GM23338 (cell line): ENCODE results near the gene KXD1. TPM values are rescaled to one million over a fixed set of nuclear protein-coding genes. Genes with fewer than 3 reads are reported as not detected.

Experiments used
- ATAC-seq: fragments of 200-7000 bp; cut with Tn5 transposase; 3 replicates; pipeline ENCODE4 v1.9.1; 2020
- DNase-seq: peaks from one replicate; pipeline ENCODE4 v3.0.0-alpha.2; 2015; ENCODE audit warnings: low spot score
- H2AFZ ChIP-seq: fragments of 200-600 bp; sonication (generic); 2 replicates; pipeline ENCODE4 v1.8.0; 2016; ENCODE audit warnings: antibody characterized with exemption, mild to moderate bottlenecking, moderate library complexity
- H3F3A ChIP-seq: fragments of 200-600 bp; sonication (generic); replicated peaks from 2 replicates; pipeline ENCODE4 v1.8.0; 2017; ENCODE audit warnings: antibody characterized with exemption, mixed run types, low read depth
- H3K27ac ChIP-seq: fragments of 200-600 bp; sonication (generic); 2 replicates; pipeline ENCODE4 v1.6.1; 2016; ENCODE audit warnings: low read depth
- H3K27me3 ChIP-seq: fragments of 200-600 bp; sonication (generic); 2 replicates; pipeline ENCODE4 v1.8.0; 2016; ENCODE audit warnings: mild to moderate bottlenecking, mixed run types, moderate library complexity; ENCODE audit not compliant: insufficient read depth
- H3K36me3 ChIP-seq: fragments of 200-600 bp; sonication (generic); 2 replicates; pipeline ENCODE4 v1.8.0; 2016; ENCODE audit warnings: mild to moderate bottlenecking; ENCODE audit not compliant: insufficient read depth
- H3K4me1 ChIP-seq: fragments of 200-600 bp; sonication (generic); 2 replicates; pipeline ENCODE4 v1.8.0; 2016; ENCODE audit warnings: mild to moderate bottlenecking, moderate library complexity; ENCODE audit not compliant: insufficient read depth
- H3K4me2 ChIP-seq: fragments of 200-600 bp; sonication (generic); 2 replicates; pipeline ENCODE4 v1.7.1; 2017; ENCODE audit warnings: mixed run types
- H3K4me3 ChIP-seq: fragments of 200-600 bp; sonication (generic); 2 replicates; pipeline ENCODE4 v1.6.1; 2016; ENCODE audit warnings: mixed run types
- H3K79me2 ChIP-seq: fragments of 200-600 bp; sonication (generic); replicated peaks from 2 replicates; pipeline ENCODE4 v1.8.0; 2017; ENCODE audit warnings: mild to moderate bottlenecking; ENCODE audit not compliant: insufficient read depth
- H3K9me2 ChIP-seq: fragments of 200-600 bp; sonication (generic); 2 replicates; pipeline ENCODE4 v1.8.0; 2017; ENCODE audit not compliant: insufficient read depth
- H4K20me1 ChIP-seq: fragments of 200-600 bp; sonication (generic); replicated peaks from 2 replicates; pipeline ENCODE4 v1.8.0; 2017; ENCODE audit warnings: mild to moderate bottlenecking; ENCODE audit not compliant: insufficient read depth
- H3K27ac Mint-ChIP-seq: 2 replicates; pipeline ENCODE4 v1.8.0; 2020; ENCODE audit warnings: inconsistent platforms, mild to moderate bottlenecking, moderate library complexity, mixed read lengths
- H3K27me3 Mint-ChIP-seq: 3 replicates; pipeline ENCODE4 v1.8.0; 2022; ENCODE audit warnings: low read depth, mild to moderate bottlenecking, moderate library complexity, mixed read lengths, inconsistent platforms; ENCODE audit not compliant: insufficient read depth, poor library complexity
- H3K36me3 Mint-ChIP-seq: 3 replicates; pipeline ENCODE4 v1.8.0; 2021; ENCODE audit warnings: low read depth, mild to moderate bottlenecking, inconsistent platforms, moderate library complexity, mixed read lengths
- H3K4me1 Mint-ChIP-seq: 3 replicates; pipeline ENCODE4 v1.8.0; 2020; ENCODE audit warnings: mild to moderate bottlenecking, inconsistent platforms, mixed read lengths
- H3K4me3 Mint-ChIP-seq: 3 replicates; pipeline ENCODE4 v1.8.0; 2021; ENCODE audit warnings: moderate library complexity, mild to moderate bottlenecking, inconsistent platforms, mixed read lengths
- H3K9me3 Mint-ChIP-seq: 3 replicates; pipeline ENCODE4 v1.8.0; 2020; ENCODE audit warnings: moderate library complexity, mild to moderate bottlenecking, inconsistent platforms, mixed read lengths
- CREB1 ChIP-seq: fragments of 250-450 bp; sonication (Bioruptor Pico); IDR thresholded peaks from 2 replicates; pipeline ENCODE4 v1.5.0; 2020; ENCODE audit warnings: low read depth, mild to moderate bottlenecking, moderate library complexity
- CTCF ChIP-seq, 2 experiments: fragments of 200-600 bp in 1 of 2; sonication (generic) in 1 of 2; conservative IDR thresholded peaks; 2 replicates each; pipeline versions ENCODE4 v1.5.1 to v1.6.1; 2016 to 2017; ENCODE audit warnings: antibody characterized with exemption in 2 of 2, low read depth in 2 of 2, mild to moderate bottlenecking in 2 of 2, moderate library complexity in 1 of 2
- ETS1 ChIP-seq: IDR thresholded peaks from 2 replicates; pipeline ENCODE4 v1.6.1; 2016; ENCODE audit warnings: antibody characterized with exemption
- EZH2 ChIP-seq: fragments of 200-600 bp; sonication (generic); IDR thresholded peaks from one replicate; pipeline ENCODE4 v1.8.0; 2017; ENCODE audit warnings: antibody characterized with exemption, mild to moderate bottlenecking, low read depth; ENCODE audit not compliant: unreplicated experiment
- JUNB ChIP-seq: IDR thresholded peaks from one replicate; pipeline ENCODE4 v1.6.1; 2016; ENCODE audit warnings: antibody characterized with exemption; ENCODE audit not compliant: unreplicated experiment
- NANOG ChIP-seq: IDR thresholded peaks from 2 replicates; pipeline ENCODE4 v1.6.1; 2016; ENCODE audit warnings: antibody characterized with exemption, borderline replicate concordance
- REST ChIP-seq: IDR thresholded peaks from one replicate; pipeline ENCODE4 v1.6.1; 2018; ENCODE audit warnings: antibody characterized with exemption; ENCODE audit not compliant: unreplicated experiment
- STAT1 ChIP-seq: IDR thresholded peaks from one replicate; pipeline ENCODE4 v1.6.1; 2016; ENCODE audit warnings: antibody characterized with exemption; ENCODE audit not compliant: unreplicated experiment
- ZNF114 ChIP-seq: fragments of 250-450 bp; sonication (Bioruptor Pico); IDR thresholded peaks from 2 replicates; pipeline ENCODE4 v1.5.0; 2020; ENCODE audit warnings: mild to moderate bottlenecking, moderate library complexity
- polyA plus RNA-seq: library from polyadenylated mRNA; unstranded; fragments of >200 nt; fragmentation: Nextera tagmentation; extraction: Ambion mirVana; gene quantifications from 2 replicates; pipeline ENCODE4 v1.2.1, GENCODE V29; 2016
- total RNA-seq: library from RNA; depleted of rRNA; stranded (reverse); fragments of >200 nt; shearing (Covaris generic); gene quantifications from 2 replicates; pipeline ENCODE4 v1.2.3, GENCODE V29; 2014

KXD1 gene
- total and polyA plus RNA-seq, 2 experiments from 2014 or later = 108 to 164 TPM

GRCh38 chr19:18608805-18609716 is 51.4 kb downstream of the KXD1 start:
- Mint-ChIP-seq H3K4me1 (peaks cover 49% of the 10 kb centered on the region), H3K27me3 (peaks cover 81% of the 10 kb centered on the region), H3K27ac (no peak overlapping the region), H3K9me3 (no peaks in the 10 kb centered on the region; the same call in 2 of the 3 replicates), H3K4me3 (peak overlapping the region; percentile 45; the same call in 1 of the 3 replicates), H3K36me3 (peaks cover 2% of the 10 kb centered on the region; the same call in 1 of the 3 replicates)
- Histone ChIP-seq H4K20me1 (no peaks in the 10 kb centered on the region), H3K4me1 (peaks cover 60% of the 10 kb centered on the region), H3K4me2 (peak overlapping the region; percentile 94), H3K9me2 (no peaks in the 10 kb centered on the region), H2AFZ (no peak overlapping the region), H3K27ac (no peak overlapping the region), H3F3A (peaks cover 32% of the 10 kb centered on the region), H3K27me3 (peaks cover 97% of the 10 kb centered on the region), H3K36me3 (no peaks in the 10 kb centered on the region), H3K4me3 (peak overlapping the region; percentile 76; the same call in 1 of the 2 replicates), H3K79me2 (no peaks in the 10 kb centered on the region)
- ATAC-seq (no peak), DNase-seq (no peak)
- TF ChIP-seq CREB1 (CRISPR knock-in tag) (no peak), CTCF (conservative IDR thresholded peaks at IDR 0.05; ENCODE audit: low read depth in 2 of 2) (0 out of 4 replicates have a peak, but pooled peaks of 1 of the 2 experiments have one; percentile 2)

GRCh38 chr19:18609717-18610051 is 52.0 kb downstream of the KXD1 start:
- no peak for DNase-seq
- no peak overlapping the region for H2AFZ ChIP-seq
- peak overlapping the region; percentile 94 for H3K4me2 ChIP-seq
- peaks cover 81% of the 10 kb centered on the region for H3K27me3 Mint-ChIP-seq
- H3K4me3 Mint-ChIP-seq = peak overlapping the region; percentile 25; the same call in 1 of the 3 replicates
- peaks cover 2% of the 10 kb centered on the region; the same call in 1 of the 3 replicates for H3K36me3 Mint-ChIP-seq
- no peak overlapping the region for H3K27ac ChIP-seq
- H3K4me1 ChIP-seq = peaks cover 56% of the 10 kb centered on the region
- H3K27me3 ChIP-seq = peaks cover 97% of the 10 kb centered on the region
- H3K79me2 ChIP-seq = no peaks in the 10 kb centered on the region
- H3K4me3 ChIP-seq = peak overlapping the region; percentile 76
- peaks cover 47% of the 10 kb centered on the region for H3K4me1 Mint-ChIP-seq
- H3K9me3 Mint-ChIP-seq = no peaks in the 10 kb centered on the region; the same call in 2 of the 3 replicates
- H4K20me1 ChIP-seq = no peaks in the 10 kb centered on the region
- ATAC-seq = no peak
- no peaks in the 10 kb centered on the region for H3K9me2 ChIP-seq
- no peak overlapping the region for H3K27ac Mint-ChIP-seq
- H3F3A ChIP-seq = peaks cover 27% of the 10 kb centered on the region
- H3K36me3 ChIP-seq = no peaks in the 10 kb centered on the region
- TF ChIP-seq ETS1 = no peak
- no peak for TF ChIP-seq NANOG
- TF ChIP-seq CREB1 (CRISPR knock-in tag) = no peak
- no peak for TF ChIP-seq EZH2
- no peak for TF ChIP-seq CTCF (conservative IDR thresholded peaks at IDR 0.05; ENCODE audit: low read depth in 2 of 2)
- TF ChIP-seq REST = no peak
- no peak for TF ChIP-seq ZNF114 (CRISPR knock-in tag)
- no peak for TF ChIP-seq JUNB
- TF ChIP-seq STAT1 = no peak
